Activated T-helper 17 cell treated with anti-CD3 and anti-CD28 coated beads, Interleukin-2, amount 50 U/mL, for 72 hours (primary cell): ENCODE results near the gene KPTN. TPM values are rescaled to one million over a fixed set of nuclear protein-coding genes. Genes with fewer than 3 reads are reported as not detected.
"Not testable (repeated sequence)": the region's sequence is repeated elsewhere in the genome, so short reads cannot be mapped to it uniquely, and the experiment has no call there.

Experiments
- ATAC-seq: fragments of 150-1000 bp; cut with Tn5 transposase; replicated peaks from 2 replicates; pipeline ENCODE4 v1.10.0; 2021; ENCODE audit warnings: mild to moderate bottlenecking, moderate library complexity
- H3K27ac Mint-ChIP-seq: one replicate; pipeline ENCODE4 v1.8.0; 2022; ENCODE audit warnings: mixed read lengths
- H3K27me3 Mint-ChIP-seq: one replicate; pipeline ENCODE4 v1.8.0; 2022; ENCODE audit warnings: mixed read lengths
- H3K36me3 Mint-ChIP-seq: one replicate; pipeline ENCODE4 v1.8.0; 2022; ENCODE audit warnings: low read depth, mild to moderate bottlenecking, mixed read lengths
- H3K4me1 Mint-ChIP-seq: one replicate; pipeline ENCODE4 v1.8.0; 2022; ENCODE audit warnings: mixed read lengths
- H3K4me3 Mint-ChIP-seq: one replicate; pipeline ENCODE4 v1.8.0; 2022; ENCODE audit warnings: mild to moderate bottlenecking, mixed read lengths
- H3K9me3 Mint-ChIP-seq: one replicate; pipeline ENCODE4 v1.8.0; 2022; ENCODE audit warnings: mixed read lengths
- total RNA-seq, 2 donors: library from RNA; stranded (reverse); gene quantifications; one replicate each; pipeline ENCODE4 v1.2.3, GENCODE V29; 2022

The KPTN gene
- total RNA-seq, 2 donors from 2014 or later, result 12.9 to 17.7 TPM

- H3K36me3 Mint-ChIP-seq, result peaks cover 10% of the 10 kb centered on the region
- peaks cover 6% of the 10 kb centered on the region for H3K4me1 Mint-ChIP-seq
- H3K27ac Mint-ChIP-seq, result peak overlapping the region; percentile 3
- no peaks in the 10 kb centered on the region for H3K9me3 Mint-ChIP-seq
- no peaks in the 10 kb centered on the region for H3K27me3 Mint-ChIP-seq
- no peak for ATAC-seq
- no peak overlapping the region for H3K4me3 Mint-ChIP-seq
These were observed 6.8 kb upstream of the KPTN start for GRCh38 chr19:47490847-47491246.

GRCh38 chr19:47490031-47490430 is 6.0 kb upstream of the KPTN start:
- peak overlapping the region; percentile 3 for H3K27ac Mint-ChIP-seq
- no peaks in the 10 kb centered on the region for H3K9me3 Mint-ChIP-seq
- peaks cover 12% of the 10 kb centered on the region for H3K4me1 Mint-ChIP-seq
- no peaks in the 10 kb centered on the region for H3K27me3 Mint-ChIP-seq
- H3K36me3 Mint-ChIP-seq, result peaks cover 14% of the 10 kb centered on the region
- no peak for ATAC-seq
- no peak overlapping the region for H3K4me3 Mint-ChIP-seq

DNA sequence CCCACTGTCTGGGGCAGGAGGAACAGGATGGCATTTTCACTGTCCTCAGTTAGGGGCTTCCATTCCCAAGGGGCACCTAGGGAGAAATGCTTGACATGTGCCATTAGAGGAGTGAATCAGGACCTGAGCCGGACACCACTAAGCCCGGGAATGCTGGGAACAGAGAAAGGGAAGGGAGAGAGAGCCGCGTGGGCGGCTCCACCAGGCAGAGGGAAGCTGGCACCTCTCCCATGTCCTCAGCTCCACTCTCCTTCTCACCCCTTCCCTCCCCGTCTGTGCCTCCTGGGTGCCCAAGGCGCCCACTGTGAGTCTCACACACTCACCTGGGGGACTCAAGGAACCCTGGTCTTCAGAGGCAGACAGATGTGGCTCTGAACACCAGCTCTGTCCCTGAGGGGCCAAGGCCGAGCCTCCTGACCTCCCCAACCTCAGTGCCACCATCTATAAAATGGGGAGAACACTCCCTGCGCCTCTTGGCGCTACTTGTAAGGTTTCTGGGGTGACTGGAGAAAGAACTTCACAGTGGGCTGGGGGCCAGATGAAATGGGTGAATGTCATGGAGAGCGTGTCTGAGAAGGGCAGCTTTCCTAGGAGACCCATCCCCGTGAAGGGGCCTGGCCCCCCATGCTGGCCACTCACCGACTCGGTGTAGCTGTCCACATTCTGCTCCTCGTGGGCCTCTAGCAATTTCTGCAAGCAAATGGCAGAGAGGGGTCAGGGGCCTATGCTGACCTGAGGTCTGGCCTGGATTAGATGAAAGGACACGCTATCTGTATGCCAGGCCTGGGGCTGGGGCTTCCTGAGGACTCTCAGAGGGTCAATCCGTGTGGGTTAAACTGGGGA is 5.3 kb upstream of the KPTN start:
- H3K9me3 Mint-ChIP-seq, result no peaks in the 10 kb centered on the region
- H3K36me3 Mint-ChIP-seq, result peaks cover 19% of the 10 kb centered on the region
- no peak for ATAC-seq
- H3K27me3 Mint-ChIP-seq, result no peaks in the 10 kb centered on the region
- H3K4me1 Mint-ChIP-seq, result peaks cover 14% of the 10 kb centered on the region
- H3K27ac Mint-ChIP-seq, result no peak overlapping the region
- no peak overlapping the region for H3K4me3 Mint-ChIP-seq

DNA sequence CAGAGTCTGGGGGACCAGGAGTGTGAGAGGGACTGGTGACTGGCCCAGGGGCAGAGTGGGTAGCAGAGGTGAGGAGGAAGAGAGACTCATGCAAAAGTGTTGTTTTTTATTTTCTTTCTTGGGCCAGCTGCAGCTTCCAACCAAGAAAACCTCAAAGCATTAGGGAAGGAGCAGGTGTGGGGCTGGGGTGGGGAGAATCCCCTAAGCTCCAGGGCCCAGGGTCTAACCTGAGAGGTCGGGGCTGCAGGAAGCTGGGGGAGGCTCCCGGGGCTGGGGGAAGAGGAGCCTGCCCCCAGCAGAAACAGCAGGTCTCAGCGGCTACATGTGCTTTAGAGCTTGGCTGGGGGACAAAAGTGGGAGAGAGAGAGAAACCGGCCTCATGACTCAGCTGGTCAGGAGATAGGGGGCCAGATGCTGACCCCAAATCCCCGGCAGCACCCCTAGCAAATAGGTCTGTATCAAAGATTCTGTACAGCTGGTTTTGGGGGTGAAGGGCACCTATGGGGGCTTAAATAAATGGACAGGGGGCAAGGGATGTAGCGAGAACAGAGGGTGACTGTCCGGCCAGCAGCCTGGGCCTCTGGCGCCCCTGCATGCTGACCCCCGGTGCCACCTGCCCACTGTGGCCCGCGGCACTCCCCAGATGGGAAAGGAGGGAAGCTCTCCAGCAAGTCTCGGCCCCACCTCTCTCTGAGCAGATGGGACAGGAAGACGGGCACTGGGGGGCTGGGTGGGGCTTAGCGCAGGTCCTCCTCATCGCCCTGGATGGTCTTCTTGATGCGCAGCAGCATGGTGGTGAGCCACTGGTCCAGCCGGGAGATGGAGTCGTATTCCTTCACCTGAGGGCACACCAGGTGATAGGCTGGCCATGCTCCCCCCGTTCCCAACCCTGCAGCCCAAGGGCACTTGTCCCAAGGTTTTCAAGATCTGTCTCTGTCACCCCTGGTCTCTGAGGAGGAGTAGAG is 3.8 kb upstream of the KPTN start:
- peaks cover 24% of the 10 kb centered on the region for H3K36me3 Mint-ChIP-seq
- no peak for ATAC-seq
- H3K4me3 Mint-ChIP-seq, result no peak overlapping the region
- H3K9me3 Mint-ChIP-seq, result no peaks in the 10 kb centered on the region
- H3K27ac Mint-ChIP-seq, result peak overlapping the region; percentile 57
- H3K4me1 Mint-ChIP-seq, result peaks cover 23% of the 10 kb centered on the region
- no peaks in the 10 kb centered on the region for H3K27me3 Mint-ChIP-seq

- no peak for ATAC-seq
- Mint-ChIP-seq H3K27ac (peak overlapping the region; percentile 57), H3K4me1 (peaks cover 23% of the 10 kb centered on the region), H3K4me3 (no peak overlapping the region), H3K9me3 (no peaks in the 10 kb centered on the region), H3K27me3 (no peaks in the 10 kb centered on the region), H3K36me3 (peaks cover 24% of the 10 kb centered on the region)
These were observed 2.9 kb upstream of the KPTN start for GRCh38 chr19:47486900-47487299.

GRCh38 chr19:47486220-47486619 is 2.2 kb upstream of the KPTN start:
- not testable (repeated sequence) for ATAC-seq, H3K27ac Mint-ChIP-seq, H3K9me3 Mint-ChIP-seq, H3K27me3 Mint-ChIP-seq, H3K4me3 Mint-ChIP-seq
- peaks cover 23% of the 10 kb centered on the region for H3K4me1 Mint-ChIP-seq
- peaks cover 24% of the 10 kb centered on the region for H3K36me3 Mint-ChIP-seq

DNA sequence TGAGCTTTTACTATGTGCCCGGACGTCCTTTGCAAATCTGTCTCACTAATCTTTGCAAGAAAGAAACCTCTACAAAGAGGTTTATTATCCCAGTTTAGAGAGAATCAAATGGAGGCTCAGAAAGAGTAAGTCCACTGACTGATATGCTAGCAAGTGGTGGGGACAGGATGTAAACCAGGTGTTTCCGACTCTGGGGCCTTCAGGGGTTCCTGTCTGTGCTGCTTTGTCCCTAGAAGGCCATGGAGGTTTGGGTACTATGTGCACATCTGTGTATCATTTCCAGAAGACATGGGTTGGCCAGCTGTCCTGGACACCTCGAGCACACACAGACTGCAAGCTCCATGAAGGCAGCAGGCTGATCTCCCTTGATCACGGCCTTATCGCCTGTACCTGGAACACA is 1.2 kb upstream of the KPTN start:
- H3K4me3 Mint-ChIP-seq, result peak overlapping the region; percentile 99
- peaks cover 21% of the 10 kb centered on the region for H3K4me1 Mint-ChIP-seq
- ATAC-seq, result no peak
- H3K36me3 Mint-ChIP-seq, result peaks cover 18% of the 10 kb centered on the region
- H3K27me3 Mint-ChIP-seq, result no peaks in the 10 kb centered on the region
- H3K27ac Mint-ChIP-seq, result peak overlapping the region; percentile 100
- H3K9me3 Mint-ChIP-seq, result no peaks in the 10 kb centered on the region

- no peak for ATAC-seq
- H3K4me1 Mint-ChIP-seq, result peaks cover 17% of the 10 kb centered on the region
- peaks cover 14% of the 10 kb centered on the region for H3K36me3 Mint-ChIP-seq
- H3K27ac Mint-ChIP-seq, result peak overlapping the region; percentile 100
- no peaks in the 10 kb centered on the region for H3K9me3 Mint-ChIP-seq
- no peaks in the 10 kb centered on the region for H3K27me3 Mint-ChIP-seq
- peak overlapping the region; percentile 99 for H3K4me3 Mint-ChIP-seq
These were observed 819 bp downstream of the KPTN start for GRCh38 chr19:47483200-47483599.

GRCh38 chr19:47481460-47482052 is 2.5 kb downstream of the KPTN start:
- Mint-ChIP-seq H3K4me1 (peaks cover 17% of the 10 kb centered on the region), H3K36me3 (peaks cover 14% of the 10 kb centered on the region), H3K27ac (no peak overlapping the region), H3K4me3 (no peak overlapping the region), H3K27me3 (no peaks in the 10 kb centered on the region), H3K9me3 (no peaks in the 10 kb centered on the region)
- ATAC-seq, result no peak

- peaks cover 17% of the 10 kb centered on the region for H3K4me1 Mint-ChIP-seq
- no peaks in the 10 kb centered on the region for H3K27me3 Mint-ChIP-seq
- ATAC-seq, result no peak
- H3K9me3 Mint-ChIP-seq, result no peaks in the 10 kb centered on the region
- H3K36me3 Mint-ChIP-seq, result peaks cover 14% of the 10 kb centered on the region
- H3K4me3 Mint-ChIP-seq, result no peak overlapping the region
- no peak overlapping the region for H3K27ac Mint-ChIP-seq
These were observed 3.4 kb downstream of the KPTN start for GRCh38 chr19:47480658-47481057.

- ATAC-seq, result no peak
- peaks cover under 1% of the 10 kb centered on the region for H3K27me3 Mint-ChIP-seq
- no peaks in the 10 kb centered on the region for H3K9me3 Mint-ChIP-seq
- no peak overlapping the region for H3K4me3 Mint-ChIP-seq
- no peak overlapping the region for H3K27ac Mint-ChIP-seq
- peaks cover 10% of the 10 kb centered on the region for H3K4me1 Mint-ChIP-seq
- peaks cover 9% of the 10 kb centered on the region for H3K36me3 Mint-ChIP-seq
These were observed 4.1 kb downstream of the KPTN start for GRCh38 chr19:47479701-47480503.

GRCh38 chr19:47476438-47476972 is 7.5 kb downstream of the KPTN start:
- H3K27me3 Mint-ChIP-seq, result peaks cover 11% of the 10 kb centered on the region
- H3K4me3 Mint-ChIP-seq, result no peak overlapping the region
- no peak for ATAC-seq
- H3K9me3 Mint-ChIP-seq, result no peaks in the 10 kb centered on the region
- no peaks in the 10 kb centered on the region for H3K36me3 Mint-ChIP-seq
- no peak overlapping the region for H3K27ac Mint-ChIP-seq
- H3K4me1 Mint-ChIP-seq, result no peaks in the 10 kb centered on the region

DNA sequence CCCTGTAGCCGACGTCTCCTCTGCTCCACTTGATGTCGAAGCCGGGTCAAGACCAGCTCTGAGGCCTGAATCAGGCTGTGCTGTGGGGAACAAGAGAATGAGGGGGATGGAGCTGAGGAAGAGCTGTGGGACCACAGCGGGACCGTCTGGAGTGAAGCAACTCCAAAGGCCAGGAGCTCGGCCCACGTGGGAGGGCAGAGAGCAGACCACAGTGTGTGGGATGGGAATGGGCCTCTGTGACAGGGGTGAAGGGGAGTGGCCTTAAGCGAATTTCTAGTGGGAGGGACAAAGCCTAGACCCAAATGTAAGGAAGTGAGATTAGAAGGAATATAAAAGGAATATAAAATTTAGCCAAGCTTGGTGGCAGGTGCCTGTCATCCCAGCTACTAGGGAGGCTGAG is 8.6 kb downstream of the KPTN start:
- H3K4me3 Mint-ChIP-seq, result no peak overlapping the region
- peaks cover 20% of the 10 kb centered on the region for H3K27me3 Mint-ChIP-seq
- H3K4me1 Mint-ChIP-seq, result peaks cover 4% of the 10 kb centered on the region
- H3K9me3 Mint-ChIP-seq, result no peaks in the 10 kb centered on the region
- H3K27ac Mint-ChIP-seq, result no peak overlapping the region
- no peaks in the 10 kb centered on the region for H3K36me3 Mint-ChIP-seq
- ATAC-seq, result no peak
